WTC11 (cell line): ENCODE measurements around the gene VAV2. TPM values are rescaled to one million over a fixed set of nuclear protein-coding genes. Genes with fewer than 3 reads are reported as not detected.

ENCODE experiments used
- ATAC-seq: fragments of 200-7000 bp; cut with Tn5 transposase; 2 replicates; pipeline ENCODE4 v1.10.0; 2021; ENCODE audit warnings: mild to moderate bottlenecking, moderate library complexity
- CTCF ChIA-PET: fragments of 300-600 bp; sonication (Branson Sonifier 250); formaldehyde crosslinking; loops from one replicate; lab custom pipeline; 2021; ENCODE audit warnings: antibody characterized with exemption; lab: Charles Lee
- POLR2A ChIA-PET: fragments of 350-600 bp; sonication (Branson Sonifier 250); formaldehyde crosslinking; loops from one replicate; lab custom pipeline; 2021; ENCODE audit warnings: antibody characterized with exemption; lab: Charles Lee
- DNase-seq: peaks from one replicate; pipeline ENCODE4 v3.0.0; 2021; ENCODE audit warnings: low spot score
- H3K27ac Mint-ChIP-seq: 2 replicates; pipeline ENCODE4 v1.8.0; 2021; ENCODE audit warnings: mixed read lengths
- H3K27me3 Mint-ChIP-seq: 2 replicates; pipeline ENCODE4 v1.8.0; 2021; ENCODE audit warnings: low read depth, mild to moderate bottlenecking, moderate library complexity, mixed read lengths
- H3K36me3 Mint-ChIP-seq: 2 replicates; pipeline ENCODE4 v1.8.0; 2021; ENCODE audit warnings: mixed read lengths
- H3K4me1 Mint-ChIP-seq: 2 replicates; pipeline ENCODE4 v1.8.0; 2022; ENCODE audit warnings: mixed read lengths
- H3K4me3 Mint-ChIP-seq: 2 replicates; pipeline ENCODE4 v1.8.0; 2021; ENCODE audit warnings: mild to moderate bottlenecking, moderate library complexity, mixed read lengths
- H3K9me3 Mint-ChIP-seq: 2 replicates; pipeline ENCODE4 v1.8.0; 2021; ENCODE audit warnings: mixed read lengths
- CREM ChIP-seq: sonication (generic); formaldehyde crosslinking; IDR thresholded peaks from 2 replicates; pipeline ENCODE4 v1.8.1; 2022; ENCODE audit warnings: mild to moderate bottlenecking, missing genetic modification reagents, moderate library complexity
- ETV6 ChIP-seq: sonication (generic); formaldehyde crosslinking; IDR thresholded peaks from 2 replicates; pipeline ENCODE4 v1.8.1; 2022; ENCODE audit warnings: mild to moderate bottlenecking, missing genetic modification reagents
- FOXK1 ChIP-seq: sonication (generic); formaldehyde crosslinking; IDR thresholded peaks from 2 replicates; pipeline ENCODE4 v1.8.0; 2022; ENCODE audit warnings: mild to moderate bottlenecking, moderate library complexity, missing genetic modification reagents
- GABPB1 ChIP-seq: sonication (generic); formaldehyde crosslinking; IDR thresholded peaks from 2 replicates; pipeline ENCODE4 v1.8.1; 2023; ENCODE audit warnings: mild to moderate bottlenecking, missing genetic modification reagents
- HMGA2 ChIP-seq: fragments of 250-450 bp; sonication (Bioruptor Pico); IDR thresholded peaks from 2 replicates; pipeline ENCODE4 v1.4.0; 2021; ENCODE audit warnings: mild to moderate bottlenecking, moderate library complexity
- IRF2 ChIP-seq: sonication (generic); formaldehyde crosslinking; IDR thresholded peaks from 2 replicates; pipeline ENCODE4 v1.8.0; 2022; ENCODE audit warnings: low read depth, missing genetic modification reagents, borderline replicate concordance
- MYBL2 ChIP-seq: sonication (generic); formaldehyde crosslinking; IDR thresholded peaks from 2 replicates; pipeline ENCODE4 v1.8.1; 2023; ENCODE audit warnings: mild to moderate bottlenecking, moderate library complexity, missing genetic modification reagents
- NFYB ChIP-seq: sonication (generic); formaldehyde crosslinking; conservative IDR thresholded peaks from 2 replicates; pipeline ENCODE4 v1.8.0; 2022; ENCODE audit warnings: low read depth, missing genetic modification reagents
- NR2C2 ChIP-seq: sonication (generic); formaldehyde crosslinking; IDR thresholded peaks from 2 replicates; pipeline ENCODE4 v1.8.0; 2022; ENCODE audit warnings: mild to moderate bottlenecking, missing genetic modification reagents
- NR3C1 ChIP-seq: sonication (generic); formaldehyde crosslinking; conservative IDR thresholded peaks from 2 replicates; pipeline ENCODE4 v1.8.1; 2023; ENCODE audit warnings: low read depth, mild to moderate bottlenecking, missing genetic modification reagents
- OVOL2 ChIP-seq: fragments of 250-450 bp; sonication (Bioruptor Pico); IDR thresholded peaks from 2 replicates; pipeline ENCODE4 v1.9.0; 2021; ENCODE audit warnings: mild to moderate bottlenecking, borderline replicate concordance
- SMAD4 ChIP-seq: sonication (generic); formaldehyde crosslinking; IDR thresholded peaks from 2 replicates; pipeline ENCODE4 v1.8.0; 2022; ENCODE audit warnings: mild to moderate bottlenecking, missing genetic modification reagents
- TEAD4 ChIP-seq: sonication (generic); formaldehyde crosslinking; IDR thresholded peaks from 2 replicates; pipeline ENCODE4 v1.8.0; 2022; ENCODE audit warnings: mild to moderate bottlenecking, missing genetic modification reagents
- ZNF138 ChIP-seq: sonication (generic); formaldehyde crosslinking; conservative IDR thresholded peaks from 2 replicates; pipeline ENCODE4 v1.8.1; 2022; ENCODE audit warnings: mild to moderate bottlenecking, moderate library complexity, missing genetic modification reagents
- ZNF232 ChIP-seq: sonication (generic); formaldehyde crosslinking; IDR thresholded peaks from 2 replicates; pipeline ENCODE4 v1.8.0; 2022; ENCODE audit warnings: mild to moderate bottlenecking, missing genetic modification reagents
- ZNF416 ChIP-seq: fragments of 250-450 bp; sonication (Bioruptor Pico); IDR thresholded peaks from 2 replicates; pipeline ENCODE4 v1.9.0; 2021; ENCODE audit warnings: mild to moderate bottlenecking, inconsistent platforms
- total RNA-seq: library from RNA; stranded (reverse); gene quantifications from 3 replicates; pipeline ENCODE4 v1.2.3, GENCODE V29; 2021
- TF ChIP-seq, protein P1 (sequence below): sonication (generic); formaldehyde crosslinking; IDR thresholded peaks from 2 replicates; pipeline ENCODE4 v1.8.0; 2023; ENCODE audit warnings: missing genetic modification reagents, mild to moderate bottlenecking, borderline replicate concordance
- TF ChIP-seq, protein P2 (sequence below): fragments of 250-450 bp; sonication (Bioruptor Pico); IDR thresholded peaks from 2 replicates; pipeline ENCODE4 v2.1.2; 2022; ENCODE audit warnings: mild to moderate bottlenecking, moderate library complexity
- TF ChIP-seq, protein P3 (sequence below): sonication (generic); formaldehyde crosslinking; IDR thresholded peaks from 2 replicates; pipeline ENCODE4 v1.8.1; 2022; ENCODE audit warnings: low read depth, mild to moderate bottlenecking, moderate library complexity, missing genetic modification reagents, borderline replicate concordance
- TF ChIP-seq, protein P4 (sequence below): sonication (generic); formaldehyde crosslinking; IDR thresholded peaks from 2 replicates; pipeline ENCODE4 v1.8.1; 2022; ENCODE audit warnings: missing genetic modification reagents, borderline replicate concordance

The VAV2 gene
- total RNA-seq, 1 experiment from 2014 or later, result 39.7 TPM

DNA sequence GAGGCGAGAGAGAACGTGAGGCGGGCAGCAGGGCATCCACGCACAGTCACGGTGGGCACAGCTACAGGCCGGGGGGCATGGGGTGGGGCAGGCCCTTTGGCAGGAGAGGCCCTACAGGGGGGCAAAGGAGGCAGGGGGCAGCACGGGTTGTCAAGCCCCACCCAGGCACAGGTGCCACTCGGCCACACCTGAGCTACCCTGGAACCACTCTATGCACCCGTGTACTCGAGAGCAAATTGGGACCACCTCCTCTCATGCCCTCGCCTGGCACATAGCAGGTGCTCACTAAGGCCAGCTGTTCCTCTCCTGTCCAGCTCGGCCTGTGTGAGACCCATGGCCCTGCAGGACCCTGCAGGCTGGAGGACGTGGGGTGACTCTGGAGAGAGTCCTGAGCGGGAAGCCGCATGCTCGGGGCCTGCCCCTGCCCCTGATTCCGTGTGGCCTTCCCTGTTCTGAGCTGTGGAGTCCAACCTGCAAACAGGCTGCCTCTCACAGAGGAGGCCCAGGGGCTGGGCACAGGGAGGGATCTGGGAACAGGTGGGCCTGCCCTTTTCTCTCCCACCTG, 222.5 kb downstream of the VAV2 start:
- Mint-ChIP-seq H3K4me1 (no peaks in the 10 kb centered on the region), H3K36me3 (peaks cover 52% of the 10 kb centered on the region), H3K27ac (no peak overlapping the region), H3K4me3 (no peak overlapping the region), H3K9me3 (peaks cover 22% of the 10 kb centered on the region), H3K27me3 (no peaks in the 10 kb centered on the region)
- TF ChIP-seq SMAD4 (CRISPR knock-in tag) (no peak), ZNF232 (CRISPR knock-in tag) (no peak), FOXK1 (CRISPR knock-in tag) (no peak), HMGA2 (CRISPR knock-in tag) (no peak), OVOL2 (CRISPR knock-in tag) (no peak), NFYB (CRISPR knock-in tag) (no peak), NR2C2 (no peak), ZNF416 (CRISPR knock-in tag) (no peak), ZNF138 (CRISPR knock-in tag) (no peak), MYBL2 (CRISPR knock-in tag) (no peak), TEAD4 (no peak), ETV6 (CRISPR knock-in tag) (no peak), GABPB1 (CRISPR knock-in tag) (no peak)
- TF ChIP-seq, protein P1, sequence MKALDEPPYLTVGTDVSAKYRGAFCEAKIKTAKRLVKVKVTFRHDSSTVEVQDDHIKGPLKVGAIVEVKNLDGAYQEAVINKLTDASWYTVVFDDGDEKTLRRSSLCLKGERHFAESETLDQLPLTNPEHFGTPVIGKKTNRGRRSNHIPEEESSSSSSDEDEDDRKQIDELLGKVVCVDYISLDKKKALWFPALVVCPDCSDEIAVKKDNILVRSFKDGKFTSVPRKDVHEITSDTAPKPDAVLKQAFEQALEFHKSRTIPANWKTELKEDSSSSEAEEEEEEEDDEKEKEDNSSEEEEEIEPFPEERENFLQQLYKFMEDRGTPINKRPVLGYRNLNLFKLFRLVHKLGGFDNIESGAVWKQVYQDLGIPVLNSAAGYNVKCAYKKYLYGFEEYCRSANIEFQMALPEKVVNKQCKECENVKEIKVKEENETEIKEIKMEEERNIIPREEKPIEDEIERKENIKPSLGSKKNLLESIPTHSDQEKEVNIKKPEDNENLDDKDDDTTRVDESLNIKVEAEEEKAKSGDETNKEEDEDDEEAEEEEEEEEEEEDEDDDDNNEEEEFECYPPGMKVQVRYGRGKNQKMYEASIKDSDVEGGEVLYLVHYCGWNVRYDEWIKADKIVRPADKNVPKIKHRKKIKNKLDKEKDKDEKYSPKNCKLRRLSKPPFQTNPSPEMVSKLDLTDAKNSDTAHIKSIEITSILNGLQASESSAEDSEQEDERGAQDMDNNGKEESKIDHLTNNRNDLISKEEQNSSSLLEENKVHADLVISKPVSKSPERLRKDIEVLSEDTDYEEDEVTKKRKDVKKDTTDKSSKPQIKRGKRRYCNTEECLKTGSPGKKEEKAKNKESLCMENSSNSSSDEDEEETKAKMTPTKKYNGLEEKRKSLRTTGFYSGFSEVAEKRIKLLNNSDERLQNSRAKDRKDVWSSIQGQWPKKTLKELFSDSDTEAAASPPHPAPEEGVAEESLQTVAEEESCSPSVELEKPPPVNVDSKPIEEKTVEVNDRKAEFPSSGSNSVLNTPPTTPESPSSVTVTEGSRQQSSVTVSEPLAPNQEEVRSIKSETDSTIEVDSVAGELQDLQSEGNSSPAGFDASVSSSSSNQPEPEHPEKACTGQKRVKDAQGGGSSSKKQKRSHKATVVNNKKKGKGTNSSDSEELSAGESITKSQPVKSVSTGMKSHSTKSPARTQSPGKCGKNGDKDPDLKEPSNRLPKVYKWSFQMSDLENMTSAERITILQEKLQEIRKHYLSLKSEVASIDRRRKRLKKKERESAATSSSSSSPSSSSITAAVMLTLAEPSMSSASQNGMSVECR (CRISPR knock-in tag), result no peak
- TF ChIP-seq, protein P2, sequence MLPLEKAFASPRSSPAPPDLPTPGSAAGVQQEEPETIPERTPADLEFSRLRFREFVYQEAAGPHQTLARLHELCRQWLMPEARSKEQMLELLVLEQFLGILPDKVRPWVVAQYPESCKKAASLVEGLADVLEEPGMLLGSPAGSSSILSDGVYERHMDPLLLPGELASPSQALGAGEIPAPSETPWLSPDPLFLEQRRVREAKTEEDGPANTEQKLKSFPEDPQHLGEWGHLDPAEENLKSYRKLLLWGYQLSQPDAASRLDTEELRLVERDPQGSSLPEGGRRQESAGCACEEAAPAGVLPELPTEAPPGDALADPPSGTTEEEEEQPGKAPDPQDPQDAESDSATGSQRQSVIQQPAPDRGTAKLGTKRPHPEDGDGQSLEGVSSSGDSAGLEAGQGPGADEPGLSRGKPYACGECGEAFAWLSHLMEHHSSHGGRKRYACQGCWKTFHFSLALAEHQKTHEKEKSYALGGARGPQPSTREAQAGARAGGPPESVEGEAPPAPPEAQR, result no peak
- DNase-seq (no peak), ATAC-seq (no peak)
- POLR2A ChIA-PET, result no interaction called here
- CTCF ChIA-PET, result interaction anchor here (0.7 to 4.9 kb wide), 22 partner anchors 10 to 283 kb away, joined by 3 to 52 read pairs (median 4); partner anchors contain the start of gene SARDH

DNA sequence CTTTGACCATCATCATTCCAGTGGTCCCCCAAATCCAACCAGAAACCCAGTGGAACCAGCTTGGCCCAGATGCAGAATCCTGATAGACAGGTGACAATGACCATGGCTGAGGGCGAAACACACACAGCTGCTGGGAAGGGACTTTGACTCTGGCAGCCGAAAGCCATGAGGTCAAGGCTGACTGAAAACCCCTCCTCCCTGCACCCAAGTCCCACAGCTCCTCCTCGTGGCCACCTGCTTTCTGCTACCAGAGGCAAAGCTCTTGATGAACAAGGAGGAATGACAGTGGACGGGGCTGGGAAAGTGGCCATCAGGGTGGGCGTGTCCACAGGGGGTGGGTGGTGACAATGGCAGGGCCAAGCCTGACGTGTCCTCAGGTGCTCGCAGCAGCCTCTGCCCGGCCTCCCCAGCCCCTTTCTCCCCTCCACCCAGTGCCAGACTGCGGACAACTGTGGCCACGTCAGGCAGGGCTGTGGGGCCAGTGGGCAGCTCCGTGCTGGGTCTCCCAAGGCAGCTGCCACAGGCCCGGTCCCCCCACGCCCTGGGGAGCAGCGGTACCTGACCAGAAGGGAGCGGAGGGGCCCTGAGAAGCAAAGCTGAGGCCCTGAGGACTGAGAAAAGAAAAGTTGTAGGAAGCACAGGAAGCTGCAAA, 223.1 kb downstream of the VAV2 start:
- TF ChIP-seq CREM (CRISPR knock-in tag), result no peak
- TF ChIP-seq GABPB1 (CRISPR knock-in tag), result 0 out of 2 replicates have a peak, but pooled peaks have one; percentile 22
- DNase-seq, result peak; percentile 70
- peak; percentile 65; the same call in 1 of the 2 replicates for ATAC-seq
- Mint-ChIP-seq H3K4me1 (no peaks in the 10 kb centered on the region), H3K4me3 (no peak overlapping the region), H3K27me3 (no peaks in the 10 kb centered on the region), H3K9me3 (peaks cover 22% of the 10 kb centered on the region), H3K36me3 (peaks cover 51% of the 10 kb centered on the region), H3K27ac (no peak overlapping the region)
- ChIA-PET POLR2A (no interaction called here), CTCF (interaction anchor here (0.7 to 4.9 kb wide), 24 partner anchors 9 to 283 kb away, joined by 3 to 52 read pairs (median 4); partner anchors contain the start of genes BRD3OS and SARDH)

DNA sequence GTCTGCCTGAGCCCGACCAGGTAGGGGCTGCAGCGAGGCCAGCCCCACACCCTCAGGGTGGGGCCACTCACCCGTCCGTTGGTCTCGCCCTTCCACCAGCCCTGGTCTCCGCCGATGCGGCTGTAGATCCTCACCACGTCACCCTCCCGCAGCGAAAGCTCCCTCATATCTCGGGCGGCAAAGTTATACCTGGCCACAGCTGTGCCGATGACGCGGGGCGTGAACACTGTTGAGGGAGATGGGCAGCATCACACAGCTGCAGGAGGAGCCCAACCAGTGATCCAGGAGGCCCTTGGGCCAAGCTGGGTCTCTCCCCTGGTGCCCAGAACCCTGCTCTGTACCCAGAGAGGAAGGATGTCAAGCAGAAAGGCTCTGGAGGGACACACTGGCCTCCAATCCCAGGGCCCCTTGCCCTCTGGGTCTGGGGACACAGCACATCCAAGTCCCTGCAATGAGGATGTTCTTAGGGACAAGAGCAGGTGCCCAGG, 223.7 kb downstream of the VAV2 start:
- ATAC-seq (no peak), DNase-seq (peak; percentile 3)
- POLR2A ChIA-PET, result interaction anchor here (0.5 kb wide), 1 partner anchor 15 kb away, joined by 3 read pairs; no protein-coding TSS in a partner anchor
- H3K4me3 Mint-ChIP-seq, result no peak overlapping the region
- peaks cover 48% of the 10 kb centered on the region for H3K36me3 Mint-ChIP-seq
- no peaks in the 10 kb centered on the region for H3K4me1 Mint-ChIP-seq
- peaks cover 22% of the 10 kb centered on the region for H3K9me3 Mint-ChIP-seq
- H3K27ac Mint-ChIP-seq, result no peak overlapping the region
- H3K27me3 Mint-ChIP-seq, result no peaks in the 10 kb centered on the region
- CTCF ChIA-PET, result interaction anchor here (0.9 to 4.9 kb wide), 22 partner anchors 9 to 282 kb away, joined by 3 to 52 read pairs (median 4); partner anchors contain the start of genes BRD3OS and SARDH
- no peak for TF ChIP-seq IRF2
- TF ChIP-seq, protein P3, sequence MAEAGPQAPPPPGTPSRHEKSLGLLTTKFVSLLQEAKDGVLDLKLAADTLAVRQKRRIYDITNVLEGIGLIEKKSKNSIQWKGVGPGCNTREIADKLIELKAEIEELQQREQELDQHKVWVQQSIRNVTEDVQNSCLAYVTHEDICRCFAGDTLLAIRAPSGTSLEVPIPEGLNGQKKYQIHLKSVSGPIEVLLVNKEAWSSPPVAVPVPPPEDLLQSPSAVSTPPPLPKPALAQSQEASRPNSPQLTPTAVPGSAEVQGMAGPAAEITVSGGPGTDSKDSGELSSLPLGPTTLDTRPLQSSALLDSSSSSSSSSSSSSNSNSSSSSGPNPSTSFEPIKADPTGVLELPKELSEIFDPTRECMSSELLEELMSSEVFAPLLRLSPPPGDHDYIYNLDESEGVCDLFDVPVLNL (CRISPR knock-in tag), result no peak
- no peak for TF ChIP-seq MYBL2 (CRISPR knock-in tag)
- TF ChIP-seq NR3C1 (CRISPR knock-in tag), result no peak
- TF ChIP-seq, protein P4, sequence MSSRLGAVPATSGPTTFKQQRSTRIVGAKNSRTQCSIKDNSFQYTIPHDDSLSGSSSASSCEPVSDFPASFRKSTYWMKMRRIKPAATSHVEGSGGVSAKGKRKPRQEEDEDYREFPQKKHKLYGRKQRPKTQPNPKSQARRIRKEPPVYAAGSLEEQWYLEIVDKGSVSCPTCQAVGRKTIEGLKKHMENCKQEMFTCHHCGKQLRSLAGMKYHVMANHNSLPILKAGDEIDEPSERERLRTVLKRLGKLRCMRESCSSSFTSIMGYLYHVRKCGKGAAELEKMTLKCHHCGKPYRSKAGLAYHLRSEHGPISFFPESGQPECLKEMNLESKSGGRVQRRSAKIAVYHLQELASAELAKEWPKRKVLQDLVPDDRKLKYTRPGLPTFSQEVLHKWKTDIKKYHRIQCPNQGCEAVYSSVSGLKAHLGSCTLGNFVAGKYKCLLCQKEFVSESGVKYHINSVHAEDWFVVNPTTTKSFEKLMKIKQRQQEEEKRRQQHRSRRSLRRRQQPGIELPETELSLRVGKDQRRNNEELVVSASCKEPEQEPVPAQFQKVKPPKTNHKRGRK (CRISPR knock-in tag), result no peak
